HG03095 (cell line): Measurements from ENCODE around the gene KAT2A.

Source experiments
- ATAC-seq: cut with Tn5 transposase; IDR thresholded peaks from one replicate; pipeline ENCODE4 v1.9.1; 2021; ENCODE audit warnings: moderate library complexity; ENCODE audit not compliant: unreplicated experiment

Gene KAT2A

GRCh38 chr17:42096360-42097111 is 24.6 kb downstream of the KAT2A start:
- ATAC-seq, result no peak

- ATAC-seq, result no peak
Observed at GRCh38 chr17:42094375-42095069, 26.6 kb downstream of the KAT2A start.

- no peak for ATAC-seq
Observed at GRCh38 chr17:42092939-42093338, 28.2 kb downstream of the KAT2A start.

- no peak for ATAC-seq
Observed at GRCh38 chr17:42090964-42091790, 30.0 kb downstream of the KAT2A start.

GRCh38 chr17:42088736-42089135 is 32.4 kb downstream of the KAT2A start:
- no peak for ATAC-seq

- no peak for ATAC-seq
Observed at GRCh38 chr17:42087736-42088705, 33.1 kb downstream of the KAT2A start.

- no peak for ATAC-seq
Observed at GRCh38 chr17:42087042-42087701, 34.0 kb downstream of the KAT2A start.

GRCh38 chr17:42081516-42082129 is 39.5 kb downstream of the KAT2A start:
- no peak for ATAC-seq

GRCh38 chr17:42079541-42079940 is 41.6 kb downstream of the KAT2A start:
- ATAC-seq, result no peak

- no peak for ATAC-seq
Observed at GRCh38 chr17:42078396-42079043, 42.6 kb downstream of the KAT2A start.

GRCh38 chr17:42077755-42078154 is 43.4 kb downstream of the KAT2A start:
- ATAC-seq, result no peak

GRCh38 chr17:42076797-42077559 is 44.2 kb downstream of the KAT2A start:
- no peak for ATAC-seq

GRCh38 chr17:42075789-42076188 is 45.4 kb downstream of the KAT2A start:
- ATAC-seq, result no peak

- no peak for ATAC-seq
Observed at GRCh38 chr17:42072323-42073187, 48.6 kb downstream of the KAT2A start.

- ATAC-seq, result no peak
Observed at GRCh38 chr17:42071810-42072209, 49.4 kb downstream of the KAT2A start.

- ATAC-seq, result no peak
Observed at GRCh38 chr17:42068979-42069378, 52.2 kb downstream of the KAT2A start.

GRCh38 chr17:42067371-42068091 is 53.6 kb downstream of the KAT2A start:
- no peak for ATAC-seq
